ENCODE data around the gene EN2. TPM values are rescaled to one million over a fixed set of nuclear protein-coding genes. Genes with fewer than 3 reads are reported as not detected.

EN2 gene
- total RNA-seq, 1 experiment from 2014 or later: 1.5 TPM

GRCh38 chr7:155414547-155415492 is 43.1 kb upstream of the EN2 start:
- no TSS peak for BruUV-seq (replicated peaks)
- in situ Hi-C loops (cut with HindIII; ENCODE audit: low pct_unique_long_range_greater_than_20kb, low sequenced_read_pairs) (no loop called here), intact Hi-C loops (cut with micrococcal nuclease; ENCODE audit: unreplicated experiment) (no loop called here)
- Histone ChIP-seq H3K36me3 (ENCODE audit: control insufficient read depth, insufficient read depth, low read length) (no peaks in the 10 kb centered on the region), H3K27me3 (ENCODE audit: control insufficient read depth, insufficient read depth, low read length) (no peaks in the 10 kb centered on the region; the same call in 1 of the 2 replicates), H3K9me3 (ENCODE audit: control insufficient read depth, insufficient read depth, low read depth, low read length) (no peaks in the 10 kb centered on the region), H3K4me3 (ENCODE audit: low read depth in 2 of 2, low read length in 2 of 2) (no peak overlapping the region), H3K4me1 (ENCODE audit: control insufficient read depth, insufficient read depth, low read length) (no peaks in the 10 kb centered on the region), H3K27ac (ENCODE audit: low read length) (no peak overlapping the region)
- POLR2A ChIA-PET: no interaction called here
- DNase-seq (ENCODE audit: low read depth, low spot score) (no peak), ATAC-seq (no peak)
- no peak for TF ChIP-seq REST (IDR thresholded peaks at IDR 0.05; ENCODE audit: insufficient read depth in 1 of 2, low read depth in 2 of 2, low read length in 1 of 2)
- no peak for TF ChIP-seq POLR2AphosphoS5 (IDR thresholded peaks at IDR 0.05; ENCODE audit: low read depth, low read length)
- no peak for TF ChIP-seq TCF7L2 (IDR thresholded peaks at IDR 0.05; ENCODE audit: low read depth, low read length)
- no peak for TF ChIP-seq SIN3A (IDR thresholded peaks at IDR 0.05; ENCODE audit: borderline replicate concordance, insufficient read depth, low read depth, low read length)
- TF ChIP-seq, protein P1, sequence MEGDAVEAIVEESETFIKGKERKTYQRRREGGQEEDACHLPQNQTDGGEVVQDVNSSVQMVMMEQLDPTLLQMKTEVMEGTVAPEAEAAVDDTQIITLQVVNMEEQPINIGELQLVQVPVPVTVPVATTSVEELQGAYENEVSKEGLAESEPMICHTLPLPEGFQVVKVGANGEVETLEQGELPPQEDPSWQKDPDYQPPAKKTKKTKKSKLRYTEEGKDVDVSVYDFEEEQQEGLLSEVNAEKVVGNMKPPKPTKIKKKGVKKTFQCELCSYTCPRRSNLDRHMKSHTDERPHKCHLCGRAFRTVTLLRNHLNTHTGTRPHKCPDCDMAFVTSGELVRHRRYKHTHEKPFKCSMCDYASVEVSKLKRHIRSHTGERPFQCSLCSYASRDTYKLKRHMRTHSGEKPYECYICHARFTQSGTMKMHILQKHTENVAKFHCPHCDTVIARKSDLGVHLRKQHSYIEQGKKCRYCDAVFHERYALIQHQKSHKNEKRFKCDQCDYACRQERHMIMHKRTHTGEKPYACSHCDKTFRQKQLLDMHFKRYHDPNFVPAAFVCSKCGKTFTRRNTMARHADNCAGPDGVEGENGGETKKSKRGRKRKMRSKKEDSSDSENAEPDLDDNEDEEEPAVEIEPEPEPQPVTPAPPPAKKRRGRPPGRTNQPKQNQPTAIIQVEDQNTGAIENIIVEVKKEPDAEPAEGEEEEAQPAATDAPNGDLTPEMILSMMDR (IDR thresholded peaks at IDR 0.05): no peak
- CTCF ChIA-PET: no interaction called here

DNA sequence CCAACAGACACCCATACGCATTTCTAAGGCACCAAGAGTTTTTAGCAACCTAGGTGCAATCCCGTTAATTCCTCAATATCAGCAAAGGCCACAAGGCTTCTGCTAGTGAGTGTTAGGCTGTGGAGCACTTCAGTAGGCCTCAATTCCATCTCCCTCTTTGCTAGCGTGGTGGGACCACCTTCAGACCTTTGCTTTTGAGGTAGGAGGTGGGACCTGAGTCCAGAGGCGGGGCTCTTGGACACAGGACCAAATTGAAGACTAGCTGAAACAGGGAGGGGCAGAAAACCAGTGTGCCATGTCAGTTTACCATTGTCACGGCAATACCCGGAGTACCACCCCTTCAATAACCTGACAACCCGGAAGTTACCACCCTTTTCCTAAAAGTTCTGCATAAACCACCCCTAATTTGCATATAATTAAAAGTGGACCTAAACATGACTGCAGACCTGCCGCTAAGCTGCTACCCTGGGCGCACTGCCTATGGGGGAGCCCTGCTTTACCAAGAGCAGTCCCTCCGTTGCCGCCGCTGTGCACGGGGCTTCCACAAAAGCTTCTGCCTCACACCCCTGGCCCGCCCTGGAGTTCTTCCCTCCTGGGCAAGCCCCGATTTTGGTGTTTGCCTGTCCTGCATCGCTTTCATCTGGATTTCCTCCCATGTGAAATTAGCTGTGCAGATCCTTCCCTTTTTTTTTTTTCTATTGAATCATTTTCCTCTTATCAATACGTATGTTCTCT is 41.1 kb upstream of the EN2 start:
- POLR2A ChIA-PET: no interaction called here
- Histone ChIP-seq H3K9me3 (ENCODE audit: control insufficient read depth, insufficient read depth, low read depth, low read length) (no peaks in the 10 kb centered on the region), H3K27ac (ENCODE audit: low read length) (no peak overlapping the region), H3K4me3 (ENCODE audit: low read depth in 2 of 2, low read length in 2 of 2) (no peak overlapping the region), H3K4me1 (ENCODE audit: control insufficient read depth, insufficient read depth, low read length) (no peaks in the 10 kb centered on the region), H3K36me3 (ENCODE audit: control insufficient read depth, insufficient read depth, low read length) (no peaks in the 10 kb centered on the region), H3K27me3 (ENCODE audit: control insufficient read depth, insufficient read depth, low read length) (peaks cover 2% of the 10 kb centered on the region)
- in situ Hi-C loops (cut with HindIII; ENCODE audit: low pct_unique_long_range_greater_than_20kb, low sequenced_read_pairs): no loop called here
- no peak for ATAC-seq
- intact Hi-C loops (cut with micrococcal nuclease; ENCODE audit: unreplicated experiment): no loop called here
- no peak for DNase-seq (ENCODE audit: low read depth, low spot score)
- BruUV-seq (replicated peaks): no TSS peak
- CTCF ChIA-PET: interaction anchor here (0.6 kb wide), 1 partner anchor 353 kb away, joined by 5 read pairs; no protein-coding TSS in a partner anchor
- no peak for TF ChIP-seq SIN3A (IDR thresholded peaks at IDR 0.05; ENCODE audit: borderline replicate concordance, insufficient read depth, low read depth, low read length)
- no peak for TF ChIP-seq TCF7L2 (IDR thresholded peaks at IDR 0.05; ENCODE audit: low read depth, low read length)
- no peak for TF ChIP-seq POLR2AphosphoS5 (IDR thresholded peaks at IDR 0.05; ENCODE audit: low read depth, low read length)
- TF ChIP-seq REST (IDR thresholded peaks at IDR 0.05; ENCODE audit: insufficient read depth in 1 of 2, low read depth in 2 of 2, low read length in 1 of 2): no peak
- TF ChIP-seq, protein P1 (IDR thresholded peaks at IDR 0.05): no peak

Measured in Panc1 (cell line).